GM12878 (cell line): ENCODE results near the gene TEC. TPM values are rescaled to one million over a fixed set of nuclear protein-coding genes. Genes with fewer than 3 reads are reported as not detected.
A peak's percentile ranks its signal among the peaks of the same experiment; 100 is the strongest.

Source experiments
- ATAC-seq: fragments of 200-7000 bp; cut with Tn5 transposase; 3 replicates; pipeline ENCODE4 v1.9.1; 2020; ENCODE audit warnings: mild to moderate bottlenecking, moderate library complexity
- BruUV-seq: library from RNA; stranded (reverse); fragments of 400-500 nt; replicated peaks from 2 replicates; lab custom pipeline; 2021; lab: Mats Ljungman, UMichigan
- CTCF ChIA-PET: fragments of 300-600 bp; sonication (Branson Sonifier 250); formaldehyde crosslinking; extraction: SDS; loops from one replicate; lab custom pipeline; 2021; ENCODE audit warnings: inconsistent platforms; lab: Yijun Ruan, JAX
- POLR2A ChIA-PET: fragments of 350-600 bp; formaldehyde crosslinking; extraction: SDS; loops from one replicate; lab custom pipeline; 2021; ENCODE audit warnings: inconsistent platforms; lab: Charles Lee
- RAD21 ChIA-PET: fragments of 300-600 bp; sonication (Branson Sonifier 250); formaldehyde crosslinking; loops from one replicate; lab custom pipeline; 2023; ENCODE audit warnings: antibody characterized with exemption; ENCODE audit not compliant: unreplicated experiment; lab: Charles Lee
- SMC1A ChIA-PET: fragments of 300-600 bp; sonication (Branson Sonifier 250); formaldehyde crosslinking; loops from one replicate; lab custom pipeline; 2023; ENCODE audit not compliant: unreplicated experiment, uncharacterized antibody; lab: Charles Lee
- DNase-seq: peaks from one replicate; pipeline ENCODE4 v3.0.0-alpha.2; 2011; ENCODE audit warnings: low read depth, low spot score
- FAIRE-seq: peaks from 3 replicates; lab custom pipeline; 2011; peaks lifted over from hg19 to GRCh38; lab: Jason Lieb, UNC
- H2AFZ ChIP-seq: 2 replicates; pipeline ENCODE4 v1.6.0; 2011; ENCODE audit warnings: low read depth, low read length, control low read depth; ENCODE audit not compliant: control insufficient read depth
- H3K27ac ChIP-seq: 2 replicates; pipeline ENCODE4 v1.5.1; 2011; ENCODE audit warnings: control low read depth; ENCODE audit not compliant: control insufficient read depth, insufficient read depth
- H3K27me3 ChIP-seq, 2 experiments: replicated peaks in 1 of 2; 2 replicates each; pipeline versions ENCODE4 v1.6.0 to v1.6.1; 2011; ENCODE audit warnings: low read length in 1 of 2; ENCODE audit not compliant: control insufficient read depth in 2 of 2, insufficient read depth in 2 of 2
- H3K36me3 ChIP-seq, 2 experiments: 2 replicates each; pipeline ENCODE4 v1.5.1; 2011; ENCODE audit warnings: low read length in 1 of 2; ENCODE audit not compliant: control insufficient read depth in 2 of 2, insufficient read depth in 2 of 2
- H3K4me1 ChIP-seq: 2 replicates; pipeline ENCODE4 v1.6.1; 2011; ENCODE audit warnings: mild to moderate bottlenecking, low read length, moderate library complexity, mixed read lengths; ENCODE audit not compliant: control insufficient read depth, insufficient read depth
- H3K4me2 ChIP-seq: 2 replicates; pipeline ENCODE4 v1.6.0; 2011; ENCODE audit warnings: control low read depth; ENCODE audit not compliant: control insufficient read depth, insufficient read depth
- H3K4me3 ChIP-seq: fragments of 200-600 bp; sonication (generic); 2 replicates; pipeline ENCODE4 v1.5.1; 2016
- H3K79me2 ChIP-seq: 2 replicates; pipeline ENCODE4 v1.6.0; 2011; ENCODE audit warnings: low read length; ENCODE audit not compliant: control insufficient read depth, insufficient read depth
- H3K9ac ChIP-seq: 2 replicates; pipeline ENCODE4 v1.8.0; 2011; ENCODE audit warnings: low read length, control low read depth, mixed read lengths; ENCODE audit not compliant: control insufficient read depth, insufficient read depth
- H3K9me3 ChIP-seq: replicated peaks from 3 replicates; pipeline ENCODE4 v1.5.1; 2011; ENCODE audit warnings: mild to moderate bottlenecking, low read length; ENCODE audit not compliant: control insufficient read depth, insufficient read depth
- H4K20me1 ChIP-seq: 2 replicates; pipeline ENCODE4 v1.6.0; 2011; ENCODE audit not compliant: control insufficient read depth, insufficient read depth
- BCLAF1 ChIP-seq: fragments of 450-650 bp; IDR thresholded peaks from 2 replicates; pipeline ENCODE4 v1.6.1; 2017; ENCODE audit warnings: antibody characterized with exemption, mild to moderate bottlenecking, moderate library complexity
- CHD2 ChIP-seq: IDR thresholded peaks from 2 replicates; pipeline ENCODE4 v1.6.1; 2011; ENCODE audit warnings: low read depth, low read length, improper control_type of control experiment, borderline replicate concordance
- CHD4 ChIP-seq: fragments of 200-600 bp; sonication (generic); IDR thresholded peaks from 2 replicates; pipeline ENCODE4 v1.6.1; 2016; ENCODE audit warnings: mild to moderate bottlenecking
- JUNB ChIP-seq: IDR thresholded peaks from 2 replicates; pipeline ENCODE4 v1.6.1; 2016; ENCODE audit warnings: antibody characterized with exemption, mild to moderate bottlenecking
- NR2F1 ChIP-seq: fragments of 450-650 bp; conservative IDR thresholded peaks from 2 replicates; pipeline ENCODE4 v1.6.1; 2017; ENCODE audit warnings: mild to moderate bottlenecking
- RAD21 ChIP-seq: IDR thresholded peaks from 2 replicates; pipeline ENCODE4 v1.6.1; 2011; ENCODE audit warnings: mild to moderate bottlenecking, low read depth, low read length, moderate library complexity; ENCODE audit not compliant: insufficient read depth
- TAF1 ChIP-seq: IDR thresholded peaks from 2 replicates; pipeline ENCODE4 v1.6.1; 2011; ENCODE audit warnings: mild to moderate bottlenecking, low read depth, low read length, borderline replicate concordance
- TARDBP ChIP-seq: IDR thresholded peaks from 2 replicates; pipeline ENCODE4 v1.6.1; 2016; ENCODE audit warnings: borderline replicate concordance
- YY1 ChIP-seq: IDR thresholded peaks from 2 replicates; pipeline ENCODE4 v1.6.1; 2011; ENCODE audit warnings: low read depth, mild to moderate bottlenecking, low read length
- ZNF384 ChIP-seq: IDR thresholded peaks from 2 replicates; pipeline ENCODE4 v1.6.1; 2012; ENCODE audit warnings: low read depth, mild to moderate bottlenecking, low read length, improper control_type of control experiment, borderline replicate concordance
- WGBS: methylation state at CpG from one replicate; pipeline ENCODE4 v1.1.6; 2016; ENCODE audit warnings: low lambda C conversion rate; ENCODE audit not compliant: insufficient replicate concordance, insufficient coverage; ENCODE audit errors: missing lambda C conversion rate; 5-methylcytosine and 5-hydroxymethylcytosine counted together
- in situ Hi-C: fragments of 300-500 bp; cut with MboI; formaldehyde crosslinking; loops from 9 replicates; pipeline ENCODE4 v1.14.3; 2018; ENCODE audit warnings: mixed read lengths
- intact Hi-C: fragments of 100-400 bp; cut with micrococcal nuclease; formaldehyde crosslinking; loops from one replicate; pipeline ENCODE4 v1.14.2; 2022; ENCODE audit not compliant: unreplicated experiment
- polyA plus RNA-seq, 11 experiments: library from polyadenylated mRNA; depleted of rRNA in 4 of 11; unstranded in 6 of 11; stranded (reverse) in 5 of 11; fragments of >200 nt; fragmentation: Nextera tagmentation in 4 of 11; fragmentation: Illumina TruSeq in 1 of 11; extraction: Ambion mirVana in 4 of 11; extraction: Trizol in 1 of 11; gene quantifications; 1 replicate in 1 of 11; 2 replicates in 10 of 11; pipeline versions ENCODE4 v1.2.1 to v1.2.3, GENCODE V29; 2011 to 2016; ENCODE audit warnings: inconsistent platforms in 2 of 11, missing spikeins in 2 of 11, low read depth in 1 of 11
- total RNA-seq, 4 experiments: library from RNA; depleted of rRNA in 3 of 4; stranded (reverse); fragments of >200 nt in 3 of 4; fragmentation: Illumina TruSeq in 1 of 4; extraction: Trizol in 1 of 4; gene quantifications; 2 replicates each; pipeline versions ENCODE4 v1.2.1 to v1.2.3, GENCODE V29; 2013 to 2021

TEC gene
- total and polyA plus RNA-seq, 10 of the 15 experiments (the other 5 are each of a cell fraction or from before 2014, with no cell fraction given): 7.4 to 27.2 (median 17.1) TPM

DNA sequence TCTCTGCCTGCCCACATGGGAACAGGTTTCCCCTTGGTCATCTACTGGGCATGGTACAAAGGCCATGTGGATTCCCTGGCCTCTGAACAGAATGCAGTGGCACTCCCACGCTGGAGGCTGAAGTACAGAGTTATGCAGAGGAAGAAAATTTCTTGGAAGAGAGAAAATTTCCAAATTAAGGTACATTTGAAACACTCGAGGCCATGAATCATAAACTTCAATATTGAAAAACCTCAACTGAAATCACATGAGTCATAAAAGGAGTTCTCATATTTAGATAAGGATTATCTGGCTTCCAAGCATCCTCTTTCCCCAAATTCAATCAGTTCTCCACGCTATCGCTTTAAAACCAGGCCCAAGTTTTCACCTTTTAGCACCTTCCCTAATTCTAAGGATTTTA, 107.5 kb downstream of the TEC start:
- Histone ChIP-seq H3K4me3 (no peak overlapping the region), H3K27me3 (no peaks in the 10 kb centered on the region), H3K4me1 (no peaks in the 10 kb centered on the region), H3K4me2 (no peak overlapping the region), H4K20me1 (no peaks in the 10 kb centered on the region)
- ChIA-PET SMC1A (interaction anchor here (1.2 to 4.3 kb wide), 3 partner anchors 11 to 112 kb away, joined by 3 to 20 read pairs (median 6); no protein-coding TSS in a partner anchor), CTCF (interaction anchor here (2.0 kb wide), 1 partner anchor 8 kb away, joined by 5 read pairs; no protein-coding TSS in a partner anchor)
- DNase-seq: no peak
- intact Hi-C loops: no loop called here
- TF ChIP-seq JUNB (0 out of 2 replicates have a peak, but pooled peaks have one; percentile 12), ZNF384 (no peak)
- TF ChIP-seq, all 136 proteins: peak for 1
- RAD21 ChIA-PET: no interaction called here
- POLR2A ChIA-PET: no interaction called here
- no peaks in the 10 kb centered on the region for H3K79me2 ChIP-seq
- H3K9ac ChIP-seq: no peak overlapping the region
- peaks cover 12 to 14% of the 10 kb centered on the region in 2 experiments; a peak in 3 of 4 replicates for H3K36me3 ChIP-seq
- H3K9me3 ChIP-seq: peaks cover 2% of the 10 kb centered on the region; the same call in 2 of the 3 replicates
- no TSS peak for BruUV-seq
- FAIRE-seq (no peak), ATAC-seq (no peak)
- H3K27ac ChIP-seq: no peak overlapping the region
- WGBS: 60% methylated on average over 4 of the region's 4 CpGs
- in situ Hi-C loops: no loop called here
- no peak overlapping the region for H2AFZ ChIP-seq

- Histone ChIP-seq H3K4me1 (peaks cover 6% of the 10 kb centered on the region; the same call in 1 of the 2 replicates), H4K20me1 (no peaks in the 10 kb centered on the region), H3K9me3 (peaks cover 24% of the 10 kb centered on the region), H3K79me2 (no peaks in the 10 kb centered on the region), H3K27me3 (no peaks in the 10 kb centered on the region), H3K4me3 (no peak overlapping the region), H3K9ac (no peak overlapping the region), H3K36me3 (peaks cover 8 to 36% of the 10 kb centered on the region in 2 experiments), H2AFZ (no peak overlapping the region), H3K27ac (no peak overlapping the region), H3K4me2 (no peak overlapping the region)
- in situ Hi-C loops (no loop called here), intact Hi-C loops (no loop called here)
- TF ChIP-seq TARDBP (no peak), TAF1 (no peak), BCLAF1 (no peak), CHD4 (no peak), NR2F1 (no peak), CHD2 (no peak), RAD21 (no peak), YY1 (no peak)
- SMC1A ChIA-PET: interaction anchor here (1.3 to 1.4 kb wide), 2 partner anchors 11 to 17 kb away, joined by 3 to 6 read pairs; no protein-coding TSS in a partner anchor
- no peak for ATAC-seq
- DNase-seq: no peak
- 86% methylated on average over 3 of the region's 3 CpGs for WGBS
- no peak for FAIRE-seq
- no TSS peak for BruUV-seq
- RAD21 ChIA-PET: no interaction called here
- POLR2A ChIA-PET: no interaction called here
- CTCF ChIA-PET: no interaction called here
These were observed 112.4 kb downstream of the TEC start for GRCh38 chr4:48157271-48157670.
